Measurements from ENCODE around the gene CD9. TPM values are rescaled to one million over a fixed set of nuclear protein-coding genes. Genes with fewer than 3 reads are reported as not detected.

Gene CD9
- polyA plus RNA-seq, 1 donor from 2014 or later, result not detected

GRCh38 chr12:6216581-6216980 is 16.4 kb downstream of the CD9 start:
- H3K9ac ChIP-seq (ENCODE audit: low read length), result no peak overlapping the region

GRCh38 chr12:6218347-6218925 is 18.2 kb downstream of the CD9 start:
- H3F3A ChIP-seq (ENCODE audit: insufficient read depth, low read length, poor library complexity, severe bottlenecking), result no peaks in the 10 kb centered on the region
- no peaks in the 10 kb centered on the region for H3K9me2 ChIP-seq (ENCODE audit: insufficient read depth, low read length)
- no peaks in the 10 kb centered on the region for H3K27me3 ChIP-seq (ENCODE audit: insufficient read depth, low read depth, low read length)
- H3K36me3 ChIP-seq (ENCODE audit: insufficient read depth, low read length), result no peaks in the 10 kb centered on the region
- H3K4me3 ChIP-seq (ENCODE audit: low read length), result no peak overlapping the region
- no peak overlapping the region for H3K27ac ChIP-seq (ENCODE audit: low read length)
- H2AFZ ChIP-seq (ENCODE audit: low read depth, low read length), result no peak overlapping the region
- no peaks in the 10 kb centered on the region for H3K9me3 ChIP-seq (ENCODE audit: low read length)
- H3K9ac ChIP-seq (ENCODE audit: low read length), result no peak overlapping the region
- no peaks in the 10 kb centered on the region for H4K20me1 ChIP-seq (ENCODE audit: insufficient read depth)
- H3K4me2 ChIP-seq (ENCODE audit: low read length), result no peak overlapping the region
- no peaks in the 10 kb centered on the region for H3K79me2 ChIP-seq (replicated peaks; ENCODE audit: insufficient read depth, low read length)
- TF ChIP-seq CTCF (IDR thresholded peaks at IDR 0.05; ENCODE audit: poor library complexity, severe bottlenecking) (no peak), RAD21 (conservative IDR thresholded peaks at IDR 0.05) (no peak), EZH2 (IDR thresholded peaks at IDR 0.05; ENCODE audit: borderline replicate concordance, insufficient read depth, low read length, poor library complexity, severe bottlenecking) (no peak), MXI1 (conservative IDR thresholded peaks at IDR 0.05; ENCODE audit: poor library complexity, severe bottlenecking) (no peak), TAF1 (IDR thresholded peaks at IDR 0.05; ENCODE audit: low read depth) (no peak), POLR2AphosphoS5 (IDR thresholded peaks at IDR 0.05) (no peak), SMC3 (conservative IDR thresholded peaks at IDR 0.05; ENCODE audit: poor library complexity) (no peak)
- TF ChIP-seq, protein P1, sequence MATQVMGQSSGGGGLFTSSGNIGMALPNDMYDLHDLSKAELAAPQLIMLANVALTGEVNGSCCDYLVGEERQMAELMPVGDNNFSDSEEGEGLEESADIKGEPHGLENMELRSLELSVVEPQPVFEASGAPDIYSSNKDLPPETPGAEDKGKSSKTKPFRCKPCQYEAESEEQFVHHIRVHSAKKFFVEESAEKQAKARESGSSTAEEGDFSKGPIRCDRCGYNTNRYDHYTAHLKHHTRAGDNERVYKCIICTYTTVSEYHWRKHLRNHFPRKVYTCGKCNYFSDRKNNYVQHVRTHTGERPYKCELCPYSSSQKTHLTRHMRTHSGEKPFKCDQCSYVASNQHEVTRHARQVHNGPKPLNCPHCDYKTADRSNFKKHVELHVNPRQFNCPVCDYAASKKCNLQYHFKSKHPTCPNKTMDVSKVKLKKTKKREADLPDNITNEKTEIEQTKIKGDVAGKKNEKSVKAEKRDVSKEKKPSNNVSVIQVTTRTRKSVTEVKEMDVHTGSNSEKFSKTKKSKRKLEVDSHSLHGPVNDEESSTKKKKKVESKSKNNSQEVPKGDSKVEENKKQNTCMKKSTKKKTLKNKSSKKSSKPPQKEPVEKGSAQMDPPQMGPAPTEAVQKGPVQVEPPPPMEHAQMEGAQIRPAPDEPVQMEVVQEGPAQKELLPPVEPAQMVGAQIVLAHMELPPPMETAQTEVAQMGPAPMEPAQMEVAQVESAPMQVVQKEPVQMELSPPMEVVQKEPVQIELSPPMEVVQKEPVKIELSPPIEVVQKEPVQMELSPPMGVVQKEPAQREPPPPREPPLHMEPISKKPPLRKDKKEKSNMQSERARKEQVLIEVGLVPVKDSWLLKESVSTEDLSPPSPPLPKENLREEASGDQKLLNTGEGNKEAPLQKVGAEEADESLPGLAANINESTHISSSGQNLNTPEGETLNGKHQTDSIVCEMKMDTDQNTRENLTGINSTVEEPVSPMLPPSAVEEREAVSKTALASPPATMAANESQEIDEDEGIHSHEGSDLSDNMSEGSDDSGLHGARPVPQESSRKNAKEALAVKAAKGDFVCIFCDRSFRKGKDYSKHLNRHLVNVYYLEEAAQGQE (IDR thresholded peaks at IDR 0.05; ENCODE audit: borderline replicate concordance), result no peak

More at GRCh38 chr12:6216581-6216980, 16.4 kb downstream of the CD9 start:
- Histone ChIP-seq H2AFZ (ENCODE audit: low read depth, low read length) (no peak overlapping the region), H3K9me3 (ENCODE audit: low read length) (no peaks in the 10 kb centered on the region), H3K4me2 (ENCODE audit: low read length) (no peak overlapping the region), H3K9me2 (ENCODE audit: insufficient read depth, low read length) (no peaks in the 10 kb centered on the region), H3K27me3 (ENCODE audit: insufficient read depth, low read depth, low read length) (no peaks in the 10 kb centered on the region), H3K36me3 (ENCODE audit: insufficient read depth, low read length) (no peaks in the 10 kb centered on the region), H3K4me3 (ENCODE audit: low read length) (no peak overlapping the region), H3F3A (ENCODE audit: insufficient read depth, low read length, poor library complexity, severe bottlenecking) (no peaks in the 10 kb centered on the region), H4K20me1 (ENCODE audit: insufficient read depth) (no peaks in the 10 kb centered on the region), H3K27ac (ENCODE audit: low read length) (no peak overlapping the region), H3K79me2 (replicated peaks; ENCODE audit: insufficient read depth, low read length) (no peaks in the 10 kb centered on the region)
- TF ChIP-seq SMC3 (conservative IDR thresholded peaks at IDR 0.05; ENCODE audit: poor library complexity), result no peak
- no peak for TF ChIP-seq CTCF (IDR thresholded peaks at IDR 0.05; ENCODE audit: poor library complexity, severe bottlenecking)
- TF ChIP-seq MXI1 (conservative IDR thresholded peaks at IDR 0.05; ENCODE audit: poor library complexity, severe bottlenecking), result no peak
- TF ChIP-seq POLR2AphosphoS5 (IDR thresholded peaks at IDR 0.05), result no peak
- TF ChIP-seq EZH2 (IDR thresholded peaks at IDR 0.05; ENCODE audit: borderline replicate concordance, insufficient read depth, low read length, poor library complexity, severe bottlenecking), result no peak
- TF ChIP-seq RAD21 (conservative IDR thresholded peaks at IDR 0.05), result no peak
- no peak for TF ChIP-seq TAF1 (IDR thresholded peaks at IDR 0.05; ENCODE audit: low read depth)
- TF ChIP-seq EP300 (conservative IDR thresholded peaks at IDR 0.05; ENCODE audit: poor library complexity, severe bottlenecking), result no peak
- TF ChIP-seq, protein P1 (IDR thresholded peaks at IDR 0.05; ENCODE audit: borderline replicate concordance), result no peak
